K562 (cell line): ENCODE results near the gene STUM. TPM values are rescaled to one million over a fixed set of nuclear protein-coding genes. Genes with fewer than 3 reads are reported as not detected.
A peak's percentile ranks its signal among the peaks of the same experiment; 100 is the strongest.

Experiments
- DMBX1 ChIP-seq: fragments of 250-450 bp; sonication (Bioruptor Pico); IDR thresholded peaks from 2 replicates; pipeline ENCODE4 v1.8.0; 2022; ENCODE audit warnings: inconsistent platforms, mild to moderate bottlenecking, moderate library complexity, borderline replicate concordance
- ELK1 ChIP-seq: sonication (generic); formaldehyde crosslinking; IDR thresholded peaks from 2 replicates; pipeline ENCODE4 v1.8.1; 2022; ENCODE audit warnings: missing genetic modification reagents
- GMEB1 ChIP-seq: fragments of 250-450 bp; sonication (Bioruptor Pico); IDR thresholded peaks from 2 replicates; pipeline ENCODE4 v1.4.0; 2020; ENCODE audit warnings: mild to moderate bottlenecking
- MAX ChIP-seq: sonication (generic); formaldehyde crosslinking; IDR thresholded peaks from 2 replicates; pipeline ENCODE4 v1.9.0; 2022; ENCODE audit warnings: mild to moderate bottlenecking, missing genetic modification reagents
- PTTG1 ChIP-seq: fragments of 450-650 bp; IDR thresholded peaks from 2 replicates; pipeline ENCODE4 v1.6.1; 2016; ENCODE audit warnings: low read depth, mild to moderate bottlenecking, missing genetic modification characterization, missing compliant biosample characterization
- SREBF2 ChIP-seq: sonication (generic); formaldehyde crosslinking; IDR thresholded peaks from 2 replicates; pipeline ENCODE4 v1.4.0; 2020; ENCODE audit warnings: mild to moderate bottlenecking, missing genetic modification reagents
- STAT5B ChIP-seq: fragments of 250-450 bp; sonication (Bioruptor Pico); IDR thresholded peaks from 2 replicates; pipeline ENCODE4 v1.8.0; 2021; ENCODE audit warnings: mild to moderate bottlenecking, inconsistent platforms
- TBL1XR1 ChIP-seq, 2 experiments: IDR thresholded peaks; 2 replicates each; pipeline ENCODE4 v1.6.1; 2012; ENCODE audit warnings: improper control_type of control experiment in 2 of 2, low read length in 2 of 2, mild to moderate bottlenecking in 1 of 2
- TCF3 ChIP-seq: sonication (generic); formaldehyde crosslinking; IDR thresholded peaks from 2 replicates; pipeline ENCODE4 v1.4.0; 2020; ENCODE audit warnings: mild to moderate bottlenecking, missing genetic modification reagents
- TCF7L2 ChIP-seq: fragments of 150-350 bp; IDR thresholded peaks from 2 replicates; pipeline ENCODE4 v1.6.1; 2016; ENCODE audit warnings: low read depth, mild to moderate bottlenecking, low read length, moderate library complexity
- USF1 ChIP-seq: sonication (generic); formaldehyde crosslinking; IDR thresholded peaks from 2 replicates; pipeline ENCODE4 v1.9.0; 2022; ENCODE audit warnings: mild to moderate bottlenecking, missing genetic modification reagents
- ZBTB33 ChIP-seq: sonication (generic); formaldehyde crosslinking; IDR thresholded peaks from 2 replicates; pipeline ENCODE4 v1.8.1; 2023; ENCODE audit warnings: mild to moderate bottlenecking, missing genetic modification reagents
- ZNF384 ChIP-seq: IDR thresholded peaks from 2 replicates; pipeline ENCODE4 v1.6.1; 2012; ENCODE audit warnings: low read depth, low read length, improper control_type of control experiment
- polyA plus RNA-seq, 8 experiments: library from polyadenylated mRNA; depleted of rRNA in 4 of 8; stranded (reverse) in 5 of 8; unstranded in 3 of 8; fragments of >200 nt; fragmentation: Nextera tagmentation in 2 of 8; fragmentation: Illumina TruSeq in 1 of 8; extraction: Ambion mirVana in 2 of 8; extraction: Trizol in 1 of 8; gene quantifications; 2 replicates each; pipeline versions ENCODE4 v1.2.1 to v1.2.3, GENCODE V29; 2011 to 2014; ENCODE audit warnings: inconsistent platforms in 1 of 8, missing spikeins in 1 of 8
- total RNA-seq, 7 experiments: library from RNA; depleted of rRNA in 6 of 7; stranded (reverse); fragments of >200 nt in 6 of 7; fragmentation: Illumina TruSeq in 2 of 7; extraction: Trizol in 2 of 7; gene quantifications; 2 replicates each; pipeline versions ENCODE4 v1.2.1 to v1.2.3, GENCODE V29; 2011 to 2021; ENCODE audit warnings: low replicate concordance in 1 of 7

STUM gene
- total and polyA plus RNA-seq, 9 of the 15 experiments (the other 6 are each of a cell fraction or from before 2014, with no cell fraction given), result not detected

GRCh38 chr1:226626577-226626956 lies 78.0 kb downstream of the STUM start (continued):
- TF ChIP-seq ELK1 (CRISPR knock-in tag) (no peak), SREBF2 (no peak), TCF3 (no peak), ZNF384 (peak; percentile 46; the same call in 1 of the 2 replicates), TBL1XR1 (IDR thresholded peaks at IDR 0.05; ENCODE audit: low read length in 2 of 2) (0 out of 4 replicates have a peak, but pooled peaks of 1 of the 2 experiments have one; percentile 36), MAX (CRISPR knock-in tag) (peak; percentile 90), USF1 (peak; percentile 48), ZBTB33 (CRISPR knock-in tag) (peak; percentile 62; the same call in 1 of the 2 replicates), DMBX1 (CRISPR knock-in tag) (no peak), TCF7L2 (peak; percentile 74), GMEB1 (CRISPR knock-in tag) (no peak), PTTG1 (tag) (no peak), STAT5B (no peak)
